ENCODE results near the gene PKN2. TPM values are rescaled to one million over a fixed set of nuclear protein-coding genes. Genes with fewer than 3 reads are reported as not detected.

The PKN2 gene
- total RNA-seq, 4 donors from 2014 or later: 14.9 to 18.6 (median 17.0) TPM

DNA sequence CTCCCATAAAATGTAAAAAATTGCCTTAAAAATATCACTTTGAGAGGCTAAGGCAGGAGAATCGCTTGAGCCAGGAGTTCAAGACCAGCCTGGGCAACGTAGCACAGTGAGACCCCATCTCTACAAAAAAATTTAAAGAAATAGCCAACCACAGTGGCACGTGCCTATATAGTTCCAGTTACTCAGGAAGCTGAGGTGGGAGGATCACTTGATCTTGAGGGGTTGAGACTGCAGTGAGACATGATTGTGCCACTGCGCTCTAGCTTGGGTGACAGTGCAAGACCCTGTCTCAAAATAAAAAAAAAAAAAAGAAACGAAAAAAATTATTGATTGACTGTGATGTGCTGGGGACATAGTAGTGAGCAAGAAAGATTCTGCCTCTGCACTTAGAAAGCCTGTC lies 38.4 kb downstream of the PKN2 start:
- Histone ChIP-seq H3K27ac (no peak overlapping the region), H3K4me3 (no peak overlapping the region), H3K4me1 (peaks cover 0 to 22% of the 10 kb centered on the region in 2 donors), H3K36me3 (no peaks in the 10 kb centered on the region), H3K27me3 (no peaks in the 10 kb centered on the region), H3K9me3 (no peaks in the 10 kb centered on the region)
- ATAC-seq (no peak), DNase-seq (no peak)
- no peak for TF ChIP-seq POLR2A (IDR thresholded peaks at IDR 0.05)
- TF ChIP-seq, protein P1, sequence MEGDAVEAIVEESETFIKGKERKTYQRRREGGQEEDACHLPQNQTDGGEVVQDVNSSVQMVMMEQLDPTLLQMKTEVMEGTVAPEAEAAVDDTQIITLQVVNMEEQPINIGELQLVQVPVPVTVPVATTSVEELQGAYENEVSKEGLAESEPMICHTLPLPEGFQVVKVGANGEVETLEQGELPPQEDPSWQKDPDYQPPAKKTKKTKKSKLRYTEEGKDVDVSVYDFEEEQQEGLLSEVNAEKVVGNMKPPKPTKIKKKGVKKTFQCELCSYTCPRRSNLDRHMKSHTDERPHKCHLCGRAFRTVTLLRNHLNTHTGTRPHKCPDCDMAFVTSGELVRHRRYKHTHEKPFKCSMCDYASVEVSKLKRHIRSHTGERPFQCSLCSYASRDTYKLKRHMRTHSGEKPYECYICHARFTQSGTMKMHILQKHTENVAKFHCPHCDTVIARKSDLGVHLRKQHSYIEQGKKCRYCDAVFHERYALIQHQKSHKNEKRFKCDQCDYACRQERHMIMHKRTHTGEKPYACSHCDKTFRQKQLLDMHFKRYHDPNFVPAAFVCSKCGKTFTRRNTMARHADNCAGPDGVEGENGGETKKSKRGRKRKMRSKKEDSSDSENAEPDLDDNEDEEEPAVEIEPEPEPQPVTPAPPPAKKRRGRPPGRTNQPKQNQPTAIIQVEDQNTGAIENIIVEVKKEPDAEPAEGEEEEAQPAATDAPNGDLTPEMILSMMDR (IDR thresholded peaks at IDR 0.05 in 4 of 5, conservative IDR thresholded peaks at IDR 0.05 in 1 of 5): no peak
- in situ Hi-C loops (cut with MboI; ENCODE audit: low sequenced_read_pairs in 4 of 4) (no loop called here), intact Hi-C loops (cut with DNase I; ENCODE audit: low total_unique reads) (no loop called here)

DNA sequence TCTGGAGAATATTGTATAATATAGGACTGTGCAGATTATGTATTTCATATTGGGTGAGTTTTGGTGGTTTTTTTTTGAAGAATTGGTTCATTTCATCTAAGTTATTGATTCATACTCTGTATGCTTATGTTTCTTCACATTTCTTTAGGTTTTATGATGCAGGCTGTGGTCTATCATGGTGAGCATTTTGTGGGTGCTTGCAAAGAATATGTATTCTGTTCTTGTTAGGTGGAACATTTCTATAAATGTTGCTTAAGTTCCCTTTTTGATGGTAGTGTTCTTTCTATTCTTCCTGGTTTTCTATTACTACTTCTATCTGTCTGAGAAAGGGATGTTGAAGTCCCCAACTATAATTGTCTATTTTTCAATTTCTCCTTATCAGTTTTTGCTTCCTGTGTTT lies 42.6 kb downstream of the PKN2 start:
- TF ChIP-seq, protein P1 (IDR thresholded peaks at IDR 0.05 in 4 of 5, conservative IDR thresholded peaks at IDR 0.05 in 1 of 5): no peak
- TF ChIP-seq POLR2A (IDR thresholded peaks at IDR 0.05): no peak
- DNase-seq (no peak), ATAC-seq (no peak)
- Histone ChIP-seq H3K27ac (no peak overlapping the region), H3K4me3 (no peak overlapping the region), H3K27me3 (no peaks in the 10 kb centered on the region), H3K9me3 (no peaks in the 10 kb centered on the region), H3K36me3 (no peaks in the 10 kb centered on the region), H3K4me1 (peaks cover 19 to 44% of the 10 kb centered on the region in 2 donors)
- in situ Hi-C loops (cut with MboI; ENCODE audit: low sequenced_read_pairs in 4 of 4): no loop called here
- intact Hi-C loops (cut with DNase I; ENCODE audit: low total_unique reads): no loop called here

DNA sequence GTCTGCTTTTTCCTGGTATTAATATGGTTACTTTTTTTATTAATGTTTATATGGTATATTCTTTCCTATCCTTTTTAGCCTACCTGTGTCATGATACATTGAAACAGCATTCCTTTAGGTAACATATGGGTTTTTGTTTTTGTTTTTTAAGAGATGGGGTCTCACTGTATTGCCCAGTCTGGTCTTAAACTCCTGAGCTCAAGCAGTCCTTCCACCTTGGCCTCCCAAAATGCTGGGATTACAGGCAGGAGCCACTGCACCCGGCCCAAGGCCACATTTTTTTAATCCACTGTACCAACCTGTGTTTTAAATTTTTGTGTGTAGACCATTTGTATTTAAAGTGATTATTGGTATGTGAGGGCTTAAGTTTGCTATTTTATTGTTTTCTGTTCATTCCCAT lies 43.1 kb downstream of the PKN2 start:
- Histone ChIP-seq H3K4me3 (no peak overlapping the region), H3K27ac (no peak overlapping the region), H3K4me1 (peaks cover 24 to 49% of the 10 kb centered on the region in 2 donors), H3K36me3 (no peaks in the 10 kb centered on the region), H3K27me3 (no peaks in the 10 kb centered on the region), H3K9me3 (no peaks in the 10 kb centered on the region)
- TF ChIP-seq POLR2A (IDR thresholded peaks at IDR 0.05): no peak
- TF ChIP-seq, protein P1 (IDR thresholded peaks at IDR 0.05 in 4 of 5, conservative IDR thresholded peaks at IDR 0.05 in 1 of 5): no peak
- no peak for DNase-seq
- ATAC-seq: no peak
- intact Hi-C loops (cut with DNase I; ENCODE audit: low total_unique reads) (no loop called here), in situ Hi-C loops (cut with MboI; ENCODE audit: low sequenced_read_pairs in 4 of 4) (no loop called here)

DNA sequence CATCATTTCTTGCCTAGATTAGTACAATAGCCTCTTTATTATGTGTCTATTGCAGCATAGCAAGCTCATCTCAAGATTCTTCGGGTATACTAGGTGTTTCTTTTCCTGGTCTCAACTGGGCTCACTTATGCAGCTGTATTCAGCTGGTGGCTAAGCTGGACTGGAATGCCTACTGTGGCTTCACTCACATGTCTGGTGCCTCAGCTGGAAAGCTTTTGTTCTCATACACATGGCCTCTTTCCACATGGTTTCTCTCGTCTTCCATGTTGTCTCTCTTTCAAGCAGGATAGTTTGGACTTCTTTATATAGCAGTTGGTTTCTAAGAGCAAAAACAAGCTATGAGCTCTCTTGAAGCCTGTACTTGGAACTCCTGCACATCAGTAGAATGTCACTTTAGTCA lies 45.2 kb downstream of the PKN2 start:
- no peak for ATAC-seq

More for the DNA sequence above, 45.2 kb downstream of the PKN2 start:
- Histone ChIP-seq H3K4me1 (peaks cover 26 to 50% of the 10 kb centered on the region in 2 donors), H3K27me3 (no peaks in the 10 kb centered on the region), H3K27ac (no peak overlapping the region), H3K9me3 (no peaks in the 10 kb centered on the region), H3K36me3 (no peaks in the 10 kb centered on the region), H3K4me3 (no peak overlapping the region)
- in situ Hi-C loops (cut with MboI; ENCODE audit: low sequenced_read_pairs in 4 of 4): no loop called here
- intact Hi-C loops (cut with DNase I; ENCODE audit: low total_unique reads): no loop called here
- TF ChIP-seq POLR2A (IDR thresholded peaks at IDR 0.05): no peak
- TF ChIP-seq, protein P1 (IDR thresholded peaks at IDR 0.05 in 4 of 5, conservative IDR thresholded peaks at IDR 0.05 in 1 of 5): no peak
- DNase-seq: no peak

Data from gastrocnemius medialis (tissue), 4 donors.